Liver (tissue), 9 donors: Measurements from ENCODE around the gene FAM76B. TPM values are rescaled to one million over a fixed set of nuclear protein-coding genes. Genes with fewer than 3 reads are reported as not detected.

Experiments used
- DNase-seq: peaks from one replicate; pipeline ENCODE4 v3.0.0-alpha.2; 2017; ENCODE audit warnings: low spot score
- H3K27ac ChIP-seq, 2 donors: one replicate each; pipeline ENCODE4 v1.7.0; 2013; ENCODE audit warnings: inconsistent platforms in 2 of 2, low read length in 2 of 2, control low read depth in 1 of 2, low read depth in 1 of 2, mild to moderate bottlenecking in 1 of 2
- H3K27me3 ChIP-seq, 4 donors: one replicate each; pipeline versions ENCODE4 v1.6.1 to v1.7.0; 2013; ENCODE audit warnings: low read length in 3 of 4, inconsistent platforms in 1 of 4, mild to moderate bottlenecking in 1 of 4, moderate library complexity in 1 of 4; ENCODE audit not compliant: control insufficient read depth in 4 of 4, insufficient read depth in 4 of 4
- H3K36me3 ChIP-seq, 4 donors: one replicate each; pipeline versions ENCODE4 v1.6.1 to v1.7.0; 2013; ENCODE audit warnings: low read length in 3 of 4, mild to moderate bottlenecking in 3 of 4, low read depth in 1 of 4, moderate library complexity in 1 of 4; ENCODE audit not compliant: control insufficient read depth in 4 of 4, insufficient read depth in 3 of 4
- H3K4me1 ChIP-seq, 4 donors: one replicate each; pipeline versions ENCODE4 v1.6.1 to v1.7.0; 2013; ENCODE audit warnings: low read length in 3 of 4, mild to moderate bottlenecking in 3 of 4, moderate library complexity in 1 of 4; ENCODE audit not compliant: control insufficient read depth in 4 of 4, insufficient read depth in 4 of 4
- H3K4me3 ChIP-seq, 3 donors: one replicate each; pipeline versions ENCODE4 v1.6.1 to v1.7.0; 2013; ENCODE audit warnings: low read length in 3 of 3, control low read depth in 1 of 3, low read depth in 1 of 3, mild to moderate bottlenecking in 1 of 3
- H3K9ac ChIP-seq, 2 donors: one replicate each; pipeline ENCODE4 v1.7.0; 2013; ENCODE audit warnings: low read length in 2 of 2, mild to moderate bottlenecking in 2 of 2, moderate library complexity in 2 of 2, control low read depth in 1 of 2, low read depth in 1 of 2
- H3K9me3 ChIP-seq, 4 donors: one replicate each; pipeline versions ENCODE4 v1.6.1 to v1.7.0; 2013; ENCODE audit warnings: low read length in 3 of 4; ENCODE audit not compliant: control insufficient read depth in 4 of 4
- EGR1 ChIP-seq, 2 donors: IDR thresholded peaks; 2 replicates each; pipeline ENCODE4 v1.6.1; 2016 to 2018; ENCODE audit warnings: antibody characterized with exemption in 2 of 2, low read depth in 2 of 2
- FOXA2 ChIP-seq: IDR thresholded peaks from 2 replicates; pipeline ENCODE4 v1.6.1; 2016; ENCODE audit warnings: antibody characterized with exemption
- HNF4A ChIP-seq, 2 donors: conservative IDR thresholded peaks; 2 replicates each; pipeline ENCODE4 v1.6.1; 2016; ENCODE audit warnings: antibody characterized with exemption in 2 of 2, mild to moderate bottlenecking in 2 of 2
- HNF4G ChIP-seq: IDR thresholded peaks from 2 replicates; pipeline ENCODE4 v1.6.1; 2016; ENCODE audit warnings: antibody characterized with exemption
- REST ChIP-seq: IDR thresholded peaks from 2 replicates; pipeline ENCODE4 v1.6.1; 2016; ENCODE audit warnings: antibody characterized with exemption, mild to moderate bottlenecking
- SP1 ChIP-seq: IDR thresholded peaks from 2 replicates; pipeline ENCODE4 v1.6.1; 2018; ENCODE audit warnings: antibody characterized with exemption, mild to moderate bottlenecking
- YY1 ChIP-seq: IDR thresholded peaks from 2 replicates; pipeline ENCODE4 v1.6.1; 2016; ENCODE audit warnings: antibody characterized with exemption, mild to moderate bottlenecking
- ZBTB33 ChIP-seq: IDR thresholded peaks from 2 replicates; pipeline ENCODE4 v1.6.1; 2016; ENCODE audit warnings: antibody characterized with exemption
- WGBS: extraction: QIAGEN DNeasy Blood & Tissue Kit; methylation state at CpG from one replicate; pipeline ENCODE4 v1.1.7; 2013; 5-methylcytosine and 5-hydroxymethylcytosine counted together
- polyA plus RNA-seq, 2 donors: library from polyadenylated mRNA; stranded (reverse) in 1 of 2; unstranded in 1 of 2; fragments of 200-250 nt in 1 of 2; fragments of >200 nt in 1 of 2; fragmentation: Nextera tagmentation in 1 of 2; extraction: Ambion mirVana in 1 of 2; gene quantifications; one replicate each; pipeline versions ENCODE4 v1.2.1 to v1.2.3, GENCODE V29; 2013 to 2015
- total RNA-seq, 2 donors: library from RNA; depleted of rRNA; stranded (reverse); fragments of >200 nt; gene quantifications; one replicate each; pipeline ENCODE4 v1.2.3, GENCODE V29; 2014
- TF ChIP-seq, protein P1 (sequence below): IDR thresholded peaks from 2 replicates; pipeline ENCODE4 v1.6.1; 2016; ENCODE audit warnings: antibody characterized with exemption
- donor health status: healthy.
- donor health status: healthy.
- donor health status: healthy.
- donor health status: healthy.
- donor health status: healthy.

Gene FAM76B
- total and polyA plus RNA-seq, 4 donors, result 5.0 to 62.9 (median 19.3) TPM

- H3K36me3 ChIP-seq, result peaks cover 4 to 26% (median 21%) of the 10 kb centered on the region in 4 donors
- peak overlapping the region; percentile 84 to 96 (median 86) for H3K4me3 ChIP-seq
- peak overlapping the region; percentile 99 for H3K27ac ChIP-seq
- H3K9me3 ChIP-seq, result no peaks in the 10 kb centered on the region
- H3K4me1 ChIP-seq, result peaks cover 6 to 33% (median 13%) of the 10 kb centered on the region in 4 donors
- WGBS, result 1% methylated on average over 34 of the region's 34 CpGs
- H3K9ac ChIP-seq, result peak overlapping the region; percentile 44 to 78
- no peaks in the 10 kb centered on the region for H3K27me3 ChIP-seq
- no peak for DNase-seq
- TF ChIP-seq REST (no peak), FOXA2 (no peak), EGR1 (IDR thresholded peaks at IDR 0.05; ENCODE audit: low read depth in 2 of 2) (no peak), SP1 (no peak), HNF4G (no peak), HNF4A (conservative IDR thresholded peaks at IDR 0.05) (no peak)
- TF ChIP-seq, protein P1, sequence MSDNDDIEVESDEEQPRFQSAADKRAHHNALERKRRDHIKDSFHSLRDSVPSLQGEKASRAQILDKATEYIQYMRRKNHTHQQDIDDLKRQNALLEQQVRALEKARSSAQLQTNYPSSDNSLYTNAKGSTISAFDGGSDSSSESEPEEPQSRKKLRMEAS, result no peak
Measured at GRCh38 chr11:95788921-95789505, 569 bp downstream of the FAM76B start.

DNA sequence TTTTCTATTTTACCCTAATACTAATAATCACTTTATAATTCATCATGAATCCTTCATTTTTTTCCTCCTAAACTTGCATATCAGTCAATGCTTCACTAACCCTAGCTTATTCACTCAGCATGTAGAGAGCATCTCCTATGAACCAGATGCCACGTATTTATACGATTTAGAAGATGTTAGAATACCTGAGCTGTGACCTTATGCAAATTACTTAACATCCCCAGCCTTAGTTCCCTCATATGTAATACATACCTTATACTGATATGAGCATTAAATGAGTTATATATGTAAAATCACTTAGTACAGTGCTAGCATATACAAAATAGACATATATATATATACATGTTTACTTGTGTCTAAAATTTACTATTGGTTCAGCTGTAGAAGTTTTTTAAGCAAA lies 9.0 kb downstream of the FAM76B start:
- Histone ChIP-seq H3K27me3 (no peaks in the 10 kb centered on the region), H3K4me1 (no peaks in the 10 kb centered on the region), H3K36me3 (peaks cover 2 to 77% (median 64%) of the 10 kb centered on the region in 4 donors), H3K4me3 (no peak overlapping the region), H3K9me3 (no peaks in the 10 kb centered on the region), H3K9ac (no peak overlapping the region), H3K27ac (no peak overlapping the region)
- TF ChIP-seq HNF4A (conservative IDR thresholded peaks at IDR 0.05), result no peak
- TF ChIP-seq YY1, result no peak
- 96% methylated on average over 2 of the region's 2 CpGs for WGBS
- no peak for DNase-seq

DNA sequence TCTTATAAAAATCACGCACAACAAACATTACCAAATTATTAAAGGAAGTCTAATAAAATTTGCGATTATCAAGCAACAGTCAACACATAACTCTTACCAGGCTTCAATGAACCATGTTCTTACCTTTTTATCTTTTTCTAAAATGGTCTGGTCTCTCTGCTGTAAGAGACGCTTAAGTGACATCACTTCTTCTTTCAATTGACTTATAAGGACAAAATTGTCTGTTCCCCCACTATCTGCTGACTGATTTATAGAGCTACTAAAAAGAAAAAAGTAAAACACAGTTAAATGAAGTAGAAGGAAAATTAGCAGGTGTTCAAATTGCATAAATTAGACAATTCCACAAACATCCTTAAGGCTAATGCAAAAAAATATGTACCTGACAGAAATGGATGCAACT lies 10.9 kb downstream of the FAM76B start:
- Histone ChIP-seq H3K9ac (no peak overlapping the region), H3K9me3 (no peaks in the 10 kb centered on the region), H3K27me3 (no peaks in the 10 kb centered on the region), H3K27ac (no peak overlapping the region), H3K4me1 (no peaks in the 10 kb centered on the region), H3K4me3 (no peak overlapping the region), H3K36me3 (peaks cover 0 to 78% (median 66%) of the 10 kb centered on the region in 4 donors)
- no peak for TF ChIP-seq HNF4A (conservative IDR thresholded peaks at IDR 0.05)
- TF ChIP-seq SP1, result no peak
- no peak for TF ChIP-seq ZBTB33
- 95% methylated on average over 3 of the region's 3 CpGs for WGBS
- no peak for DNase-seq
